GM19099 (cell line): ENCODE measurements around the gene B4GALT2.

Source experiments
- POLR2A ChIP-seq: IDR thresholded peaks from 3 replicates; pipeline ENCODE4 v1.6.1; 2011; ENCODE audit warnings: low read depth; ENCODE audit not compliant: insufficient read length; ENCODE audit errors: extremely low read depth

Gene B4GALT2

GRCh38 chr1:44031252-44032169 lies 52.5 kb downstream of the B4GALT2 start, which contains the start of gene SLC6A9:
SLC6A9 (minus strand) TSS chr1:44031462; CDS start chr1:44024277, 7,185 bp downstream.
- no peak for TF ChIP-seq POLR2A

- no peak for TF ChIP-seq POLR2A
Observed at GRCh38 chr1:44032170-44032790, 53.3 kb downstream of the B4GALT2 start.

- TF ChIP-seq POLR2A, result no peak
Observed at GRCh38 chr1:44033041-44033575, 54.1 kb downstream of the B4GALT2 start.

GRCh38 chr1:44033756-44034155 lies 54.7 kb downstream of the B4GALT2 start:
- no peak for TF ChIP-seq POLR2A

- no peak for TF ChIP-seq POLR2A
Observed at GRCh38 chr1:44034423-44034822, 55.4 kb downstream of the B4GALT2 start.

- no peak for TF ChIP-seq POLR2A
Observed at GRCh38 chr1:44034976-44035716, 56.1 kb downstream of the B4GALT2 start.

- TF ChIP-seq POLR2A, result no peak
Observed at GRCh38 chr1:44035726-44036408, 56.9 kb downstream of the B4GALT2 start.

- no peak for TF ChIP-seq POLR2A
Observed at GRCh38 chr1:44036409-44037139, 57.6 kb downstream of the B4GALT2 start.

- TF ChIP-seq POLR2A, result no peak
Observed at GRCh38 chr1:44037154-44037553, 58.1 kb downstream of the B4GALT2 start.

- TF ChIP-seq POLR2A, result no peak
Observed at GRCh38 chr1:44038876-44039657, 60.1 kb downstream of the B4GALT2 start.

GRCh38 chr1:44040418-44040817 lies 61.4 kb downstream of the B4GALT2 start:
- TF ChIP-seq POLR2A, result no peak
